Myocyte (in vitro differentiated cells): ENCODE measurements around the gene RHBDD2. TPM values are rescaled to one million over a fixed set of nuclear protein-coding genes. Genes with fewer than 3 reads are reported as not detected.
A peak's percentile ranks its signal among the peaks of the same experiment; 100 is the strongest.
"Not testable (repeated sequence)": the region's sequence is repeated elsewhere in the genome, so short reads cannot be mapped to it uniquely, and the experiment has no call there.

ENCODE experiments used
- DNase-seq: peaks from one replicate; pipeline ENCODE4 v3.0.0-alpha.2; 2012; ENCODE audit warnings: low read depth
- total RNA-seq: library from RNA; depleted of rRNA; stranded (reverse); fragments of >200 nt; gene quantifications from 2 replicates; pipeline ENCODE4 v1.2.3, GENCODE V29; 2014

Gene RHBDD2
- total RNA-seq, 1 donor from 2014 or later = 83.4 TPM

DNA sequence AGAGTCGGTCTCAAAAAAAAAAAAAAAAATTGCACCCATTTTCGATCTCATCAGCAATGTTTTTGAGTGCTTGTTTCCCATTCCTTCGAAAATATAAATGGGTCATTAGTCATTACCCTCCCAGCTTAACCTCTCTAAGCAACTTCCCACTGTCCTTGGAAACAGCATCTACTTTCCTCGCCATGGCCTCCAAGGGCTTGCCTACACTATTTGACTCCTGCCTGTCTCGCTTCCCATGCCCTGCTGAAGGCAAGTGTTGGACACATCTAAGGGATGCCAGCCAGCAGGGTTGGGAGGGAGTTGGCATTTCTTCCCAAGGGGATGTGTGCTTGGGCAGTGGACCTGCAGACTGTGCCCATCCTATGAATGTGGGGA, 12.7 kb upstream of the RHBDD2 start:
- no peak for DNase-seq

DNA sequence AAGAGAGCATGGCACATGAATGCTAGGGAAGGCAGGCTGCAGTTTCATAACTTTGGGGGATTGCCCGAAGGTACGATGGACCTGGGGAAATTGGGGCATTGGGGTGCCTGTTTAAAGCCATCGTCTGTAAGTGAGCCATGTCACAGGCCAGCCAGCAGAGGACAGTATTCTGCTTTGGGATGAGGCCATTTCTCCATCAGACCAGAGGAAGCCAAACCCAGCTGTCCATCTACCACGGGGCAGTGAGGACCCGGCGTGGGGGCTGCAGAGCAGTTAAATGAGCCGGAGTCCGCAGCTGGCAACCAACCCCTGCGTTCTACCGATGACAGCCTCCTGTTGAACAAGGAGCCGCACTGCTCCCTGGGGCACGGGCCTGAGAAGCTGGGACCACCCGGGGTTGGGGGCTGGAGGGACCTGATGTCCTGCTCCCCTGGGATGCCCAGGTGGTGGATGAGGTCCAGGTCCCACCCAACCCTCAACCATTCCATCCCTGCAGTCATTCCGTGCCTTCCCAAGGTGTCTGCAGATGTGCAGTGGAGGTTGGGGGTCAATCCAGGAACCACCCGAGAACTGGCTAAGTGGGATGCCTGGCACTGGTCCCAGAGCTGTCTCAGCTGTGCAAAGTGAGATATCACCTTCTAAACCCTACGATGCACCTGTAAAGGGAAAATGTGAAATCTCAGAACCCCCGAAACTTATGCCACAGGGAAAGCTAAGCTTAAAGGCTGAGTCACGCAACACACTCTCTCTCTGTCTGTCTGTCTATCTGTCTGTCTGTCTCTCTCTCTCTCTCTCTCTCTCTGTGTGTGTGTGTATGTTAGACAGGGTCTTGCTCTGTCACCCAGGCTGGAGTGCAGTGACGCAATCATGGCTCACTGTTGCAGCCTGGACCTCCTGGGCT, 12.1 kb upstream of the RHBDD2 start:
- DNase-seq = peak; percentile 84

DNA sequence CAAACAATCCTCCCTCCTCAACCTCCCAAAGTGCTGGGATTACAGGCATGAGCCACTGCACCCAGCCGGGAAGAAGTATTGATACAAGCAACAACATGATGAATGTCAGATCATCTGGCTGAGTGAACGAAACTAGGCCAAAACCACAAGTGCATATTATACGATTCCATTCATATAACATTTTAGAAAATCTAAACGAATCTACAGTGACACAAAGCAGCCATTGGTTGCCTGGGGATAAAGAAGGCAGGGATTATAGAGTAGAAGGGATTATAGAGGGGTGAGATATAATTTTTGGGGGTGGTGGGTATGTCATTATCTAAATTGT, 11.5 kb upstream of the RHBDD2 start:
- DNase-seq = no peak

DNA sequence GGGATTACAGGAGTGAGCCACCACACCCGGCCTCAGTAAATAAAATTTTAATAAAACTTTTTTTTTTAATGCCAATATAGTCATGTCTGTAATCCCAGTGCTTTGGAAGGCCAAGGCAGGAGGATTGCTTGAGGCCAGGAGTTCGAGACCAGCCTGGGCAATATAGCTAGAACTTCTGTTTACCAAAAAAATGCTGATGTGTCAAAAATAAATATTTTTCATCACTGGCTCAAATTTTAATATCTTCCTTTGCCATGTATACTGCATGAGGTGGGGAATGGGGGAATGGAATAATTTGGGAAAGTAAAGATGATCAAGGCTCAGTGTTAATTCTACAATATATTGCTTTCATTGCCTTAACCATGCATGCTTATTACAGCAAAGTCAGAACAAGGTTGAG, 10.7 kb upstream of the RHBDD2 start:
- DNase-seq = no peak

DNA sequence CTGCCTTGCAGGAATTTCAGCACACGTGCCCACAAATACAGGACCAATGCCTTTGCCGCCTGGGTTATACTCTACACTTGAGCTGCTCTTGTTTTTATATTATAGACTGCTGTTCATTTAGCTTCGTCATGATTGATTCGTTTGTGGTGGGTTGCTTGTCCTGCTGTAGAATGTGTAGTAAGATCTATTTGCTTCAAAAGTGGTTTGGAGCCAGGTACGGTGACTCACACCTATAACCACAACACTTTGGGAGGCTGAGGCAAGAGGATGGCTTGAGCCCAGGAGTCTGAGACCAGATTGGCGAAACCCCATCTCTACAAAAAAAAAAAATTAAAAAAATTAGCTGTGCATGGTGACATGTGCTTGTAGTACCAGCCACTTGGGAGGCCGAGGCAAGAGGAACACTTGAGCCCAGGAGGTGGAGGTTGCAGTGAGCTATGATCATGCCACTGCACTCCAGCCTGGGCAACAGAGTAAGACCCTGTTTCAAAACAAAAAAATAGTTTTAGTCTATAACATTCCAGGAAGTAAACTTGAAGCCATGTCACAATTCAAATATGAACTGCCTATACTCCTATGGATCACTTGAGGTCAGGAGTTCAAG, 9.0 kb upstream of the RHBDD2 start:
- no peak for DNase-seq

DNA sequence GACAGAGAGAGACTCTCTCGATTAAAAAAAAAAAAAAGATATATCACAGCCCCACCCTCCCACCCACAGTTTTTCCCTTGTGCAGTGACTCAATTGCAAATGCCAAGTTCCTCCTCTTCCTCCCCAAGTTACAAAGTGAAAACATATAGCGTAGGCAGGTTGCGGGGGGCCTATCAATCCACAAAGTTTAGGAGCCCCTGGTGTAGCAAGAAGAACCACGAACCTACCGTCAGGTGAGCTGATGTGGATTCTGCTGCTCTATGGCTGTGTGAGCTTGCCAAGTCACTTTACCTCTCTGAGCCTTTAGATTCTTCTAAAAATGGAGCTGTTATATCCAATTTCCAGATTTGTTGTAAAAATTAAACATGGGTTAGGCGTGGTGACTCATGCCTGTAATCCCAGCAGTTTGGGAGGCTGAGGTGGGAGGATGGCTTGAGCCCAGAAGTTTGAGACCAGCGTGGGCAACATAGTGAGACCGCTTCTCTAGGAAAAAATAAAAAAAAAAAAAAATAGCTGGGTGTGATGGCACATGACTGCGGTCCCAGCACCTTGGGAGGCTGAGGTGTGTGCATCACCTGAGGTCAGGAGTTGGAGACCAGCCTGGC, 8.2 kb upstream of the RHBDD2 start:
- no peak for DNase-seq

DNA sequence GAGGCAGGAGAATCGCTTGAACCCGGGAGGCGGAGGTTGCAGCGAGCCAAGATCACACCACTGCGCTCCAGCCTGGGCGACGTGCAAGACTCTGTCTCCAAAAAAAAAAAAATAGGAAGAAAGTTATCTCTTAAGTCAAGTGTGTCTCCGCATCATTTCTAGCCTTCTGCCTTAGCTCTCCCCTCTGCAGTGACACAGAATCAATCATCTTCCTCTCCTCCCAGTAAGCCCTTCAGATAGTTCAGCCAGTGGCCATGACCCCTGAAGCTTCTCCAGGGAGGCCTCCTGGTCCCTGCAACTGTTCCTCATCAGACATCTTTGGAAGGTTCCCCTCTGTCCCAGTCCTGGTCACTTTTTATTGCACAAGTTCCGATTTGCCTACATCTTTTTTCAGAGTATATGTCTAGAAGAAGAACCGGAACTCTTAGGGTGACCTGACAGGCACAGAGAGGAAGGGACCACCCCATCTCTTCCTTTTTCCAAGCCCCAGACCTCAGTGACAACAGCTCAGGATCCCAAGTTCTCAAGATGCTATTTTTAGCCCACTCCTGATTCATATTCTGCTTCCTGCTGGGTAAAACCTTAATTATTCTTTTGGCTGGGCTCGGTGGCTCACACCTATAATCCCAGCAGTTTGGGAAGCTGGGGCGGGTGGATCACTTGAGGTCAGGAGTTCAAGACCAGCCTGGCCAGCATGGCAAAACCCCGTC, 6.6 kb upstream of the RHBDD2 start:
- peak; percentile 51 for DNase-seq

DNA sequence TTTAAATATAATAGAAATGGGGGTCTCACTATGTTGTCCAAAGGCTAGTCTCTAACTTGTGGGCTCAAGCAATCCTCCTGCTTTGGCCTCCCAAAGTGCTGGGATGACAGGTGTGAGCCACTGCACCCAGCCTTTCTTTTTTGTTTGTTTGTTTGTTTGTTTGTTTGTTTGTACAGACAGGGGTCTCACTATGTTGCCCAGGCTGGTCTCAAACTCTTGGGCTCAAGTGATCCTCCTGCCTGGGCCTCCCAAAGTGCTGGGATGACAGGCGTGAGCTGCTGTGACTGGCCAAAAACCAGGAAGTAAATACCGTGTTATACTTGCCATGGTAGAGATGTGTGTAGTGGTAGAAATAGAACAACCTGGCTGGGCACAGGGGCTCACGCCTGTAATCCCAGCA, 4.7 kb upstream of the RHBDD2 start:
- DNase-seq = not testable (repeated sequence)

DNA sequence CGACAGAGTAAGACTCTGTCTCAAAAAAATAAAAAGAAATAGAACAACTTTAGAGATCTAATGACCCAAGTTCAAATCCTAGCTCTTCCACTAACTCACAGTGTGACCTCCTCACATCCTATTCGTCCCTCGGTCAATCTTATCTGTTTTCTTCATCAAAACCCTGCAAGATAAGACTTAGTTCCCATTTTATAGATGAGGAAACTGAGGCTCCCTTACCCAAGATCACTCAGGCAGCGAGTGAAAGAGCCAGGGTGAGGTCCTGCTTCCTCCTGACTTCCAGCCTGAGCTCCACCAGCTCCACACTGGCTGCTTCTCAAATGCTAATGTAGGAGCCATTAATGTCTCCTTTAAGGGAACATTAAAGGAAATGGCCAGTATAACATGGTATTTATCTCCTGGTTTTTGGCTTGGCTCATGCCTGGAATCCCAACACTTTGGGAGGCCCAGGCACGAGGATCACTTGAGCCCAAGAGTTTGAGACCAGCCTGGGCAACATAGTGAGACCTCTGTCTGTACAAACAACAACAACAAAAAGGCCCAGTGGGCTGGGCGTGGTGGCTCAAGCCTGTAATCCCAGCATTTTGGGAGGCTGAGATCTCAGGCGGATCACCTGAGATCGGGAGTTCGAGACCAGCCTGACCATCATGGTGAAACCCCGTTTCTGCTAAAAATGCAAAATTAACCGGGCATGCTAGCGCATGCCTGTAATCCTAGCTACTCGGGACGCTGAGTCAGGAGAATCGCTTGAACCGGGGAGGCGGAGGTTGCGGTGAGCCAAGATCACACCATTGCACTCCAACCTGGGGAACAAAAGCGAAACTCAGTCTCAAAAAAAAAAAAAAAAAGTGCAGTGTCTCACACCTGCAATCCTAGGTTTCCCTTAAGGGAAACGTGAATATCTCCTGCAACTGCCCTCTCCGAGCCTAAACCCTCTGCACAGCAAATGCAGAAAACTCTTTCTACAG, 3.4 kb upstream of the RHBDD2 start:
- DNase-seq = no peak

DNA sequence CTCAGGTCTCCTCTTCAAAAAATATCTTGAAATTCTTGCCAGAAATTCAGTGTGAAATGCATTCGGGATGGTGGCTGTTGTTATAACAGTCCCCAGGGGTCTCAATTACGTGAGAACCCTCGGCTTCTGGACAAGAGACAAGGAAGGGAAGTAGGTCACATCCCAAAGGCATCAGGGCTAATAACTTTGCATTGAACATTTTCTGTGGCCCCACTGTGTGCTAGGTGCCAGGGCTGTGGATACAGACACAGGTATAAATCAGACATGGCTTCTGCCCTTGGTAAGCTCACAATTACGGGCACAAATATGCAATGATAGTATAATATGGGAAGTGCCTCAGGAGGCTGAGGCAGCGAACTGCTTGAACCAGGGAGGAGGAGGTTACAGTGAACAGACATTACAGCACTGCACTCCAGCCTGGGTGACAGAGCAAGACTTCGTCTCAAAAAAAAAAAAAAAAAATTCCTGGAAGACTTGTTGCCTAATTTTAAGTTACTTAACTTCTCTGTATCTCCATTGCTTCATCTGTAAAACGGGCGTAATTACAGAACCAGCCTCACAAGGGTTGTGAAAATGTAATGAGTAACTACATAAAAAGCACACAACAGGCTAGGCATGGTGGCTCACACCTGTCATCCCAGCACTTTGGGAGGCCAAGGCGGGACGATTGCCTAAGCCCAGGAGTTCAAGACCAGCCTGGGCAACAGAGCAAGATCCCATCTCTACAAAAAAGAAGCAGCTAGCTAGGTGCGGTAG, 2.5 kb upstream of the RHBDD2 start:
- DNase-seq = no peak

DNA sequence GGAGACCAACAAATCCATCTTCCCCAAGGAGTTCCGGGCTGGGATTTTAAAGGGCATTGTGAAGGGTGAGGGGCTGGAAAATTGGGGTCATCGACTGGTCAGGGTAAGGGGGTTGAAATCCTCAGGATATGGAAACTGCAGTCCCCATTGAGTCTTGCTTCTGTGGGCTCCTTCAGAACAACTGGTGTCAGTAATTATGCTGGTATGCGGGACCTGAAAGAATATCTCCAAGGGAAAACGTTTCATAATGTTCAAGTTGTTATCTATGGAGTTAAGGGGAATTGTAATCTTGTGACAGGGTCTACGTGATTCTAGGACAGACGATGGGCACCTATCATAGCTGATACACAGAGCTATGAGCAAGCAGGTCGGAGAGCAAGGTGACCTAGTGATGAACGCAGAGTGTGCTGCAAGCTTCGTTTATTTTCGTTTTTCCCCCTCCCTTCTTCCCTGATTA, 494 bp upstream of the RHBDD2 start:
- no peak for DNase-seq

DNA sequence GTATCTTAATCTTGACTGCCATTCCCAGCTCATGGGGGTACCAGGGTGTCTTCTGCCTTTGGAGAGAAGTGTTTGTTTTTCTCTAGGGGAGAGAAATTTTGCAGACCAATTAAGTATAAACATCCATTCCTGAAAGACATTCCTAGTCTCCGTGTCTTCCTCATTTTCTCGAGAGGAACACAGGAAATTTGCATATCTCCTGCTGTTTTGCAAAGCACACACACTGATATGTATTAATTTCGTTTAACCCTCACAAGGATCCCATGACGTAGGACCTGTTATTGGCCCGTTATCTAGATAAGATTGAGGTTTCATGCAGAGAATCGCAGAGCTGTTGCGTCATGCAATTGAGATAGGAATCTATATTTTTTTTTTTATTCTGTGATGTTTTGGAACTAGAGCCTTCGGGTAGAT, 944 bp downstream of the RHBDD2 start:
- DNase-seq = no peak

DNA sequence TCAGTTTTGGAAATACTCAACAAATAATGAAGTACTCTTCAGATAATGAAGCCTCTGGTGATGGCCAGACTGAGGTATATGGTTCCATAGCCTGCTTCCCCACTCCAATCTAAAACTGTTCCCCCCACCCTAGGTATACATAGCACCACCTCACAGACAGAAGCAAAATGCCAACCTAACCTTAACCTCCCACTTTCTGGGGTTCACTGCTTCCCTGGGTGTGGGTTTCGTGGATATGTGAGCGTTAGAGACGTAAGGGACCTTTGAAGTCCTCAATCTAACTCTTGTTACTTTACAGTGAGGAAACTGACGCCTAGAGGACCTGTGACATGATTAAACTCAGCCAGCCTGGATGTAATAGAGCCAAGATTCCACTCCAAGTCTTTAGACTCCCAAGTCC, 1.4 kb downstream of the RHBDD2 start:
- DNase-seq = no peak

DNA sequence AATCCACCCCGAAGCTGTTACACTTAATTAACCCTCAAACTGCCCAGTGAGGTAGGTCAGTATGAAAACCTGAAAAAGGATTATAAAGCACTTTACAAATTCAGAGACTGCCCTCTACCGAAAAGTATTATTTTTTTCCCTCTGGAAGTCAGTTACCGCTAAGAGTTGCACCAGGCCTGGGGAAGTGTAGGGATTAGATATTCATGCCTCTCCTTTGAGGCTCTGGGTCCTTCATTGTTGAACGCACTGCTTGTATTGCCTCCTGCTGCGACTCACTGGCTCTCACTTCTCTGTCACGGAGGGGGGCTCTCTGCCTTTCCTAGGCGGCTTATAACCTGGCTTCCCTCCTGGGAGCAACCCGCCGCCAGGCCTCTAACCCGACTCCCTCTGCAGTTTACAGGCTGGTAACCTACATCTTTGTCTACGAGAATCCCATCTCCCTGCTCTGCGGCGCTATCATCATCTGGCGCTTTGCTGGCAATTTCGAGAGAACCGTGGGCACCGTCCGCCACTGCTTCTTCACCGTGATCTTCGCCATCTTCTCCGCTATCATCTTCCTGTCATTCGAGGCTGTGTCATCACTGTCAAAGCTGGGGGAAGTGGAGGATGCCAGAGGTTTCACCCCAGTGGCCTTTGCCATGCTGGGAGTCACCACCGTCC, 2.7 kb downstream of the RHBDD2 start:
- no peak for DNase-seq

DNA sequence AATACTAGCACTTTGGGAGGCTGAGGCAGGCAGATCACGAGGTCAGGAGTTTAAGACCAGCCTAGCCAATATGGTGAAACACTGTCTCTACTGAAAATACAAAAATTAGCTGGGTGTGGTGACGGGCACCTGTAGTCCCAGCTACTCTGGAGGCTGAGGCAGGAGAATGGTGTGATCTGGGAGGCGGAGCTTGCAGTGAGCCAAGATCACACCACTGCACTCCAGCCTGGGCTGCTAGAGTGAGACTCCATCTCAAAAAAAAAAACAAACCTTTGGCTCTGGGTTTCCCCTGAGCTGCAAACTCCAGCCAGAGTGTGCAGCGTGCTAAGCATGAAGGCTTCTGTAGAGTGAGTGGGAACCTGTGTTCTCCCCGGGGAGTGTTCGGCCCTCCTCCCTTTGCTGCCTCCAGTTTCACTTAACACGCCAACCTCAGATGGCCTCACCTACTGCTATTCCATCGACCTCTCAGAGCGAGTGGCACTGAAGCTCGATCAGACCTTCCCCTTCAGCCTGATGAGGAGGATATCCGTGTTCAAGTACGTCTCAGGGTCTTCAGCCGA, 4.5 kb downstream of the RHBDD2 start:
- not testable (repeated sequence) for DNase-seq

DNA sequence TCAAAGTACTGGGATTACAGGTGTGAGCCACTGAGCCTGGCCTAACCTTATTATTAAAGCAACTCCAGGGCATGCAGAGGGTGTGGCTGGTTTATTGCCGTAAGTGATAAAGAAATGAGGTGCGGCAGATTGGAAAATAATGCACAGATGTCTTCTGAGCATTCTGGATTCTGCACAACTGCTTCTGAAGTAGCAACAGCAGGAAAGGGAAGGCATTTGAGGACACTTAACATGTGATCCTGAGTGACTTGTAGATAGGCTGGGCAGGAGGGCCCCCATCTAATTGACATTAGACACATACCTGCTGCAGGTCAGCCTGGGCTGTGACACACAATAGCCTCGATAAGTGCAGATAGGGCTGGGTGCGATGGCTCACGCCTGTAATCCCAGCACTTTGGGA, 5.6 kb downstream of the RHBDD2 start:
- DNase-seq = no peak

DNA sequence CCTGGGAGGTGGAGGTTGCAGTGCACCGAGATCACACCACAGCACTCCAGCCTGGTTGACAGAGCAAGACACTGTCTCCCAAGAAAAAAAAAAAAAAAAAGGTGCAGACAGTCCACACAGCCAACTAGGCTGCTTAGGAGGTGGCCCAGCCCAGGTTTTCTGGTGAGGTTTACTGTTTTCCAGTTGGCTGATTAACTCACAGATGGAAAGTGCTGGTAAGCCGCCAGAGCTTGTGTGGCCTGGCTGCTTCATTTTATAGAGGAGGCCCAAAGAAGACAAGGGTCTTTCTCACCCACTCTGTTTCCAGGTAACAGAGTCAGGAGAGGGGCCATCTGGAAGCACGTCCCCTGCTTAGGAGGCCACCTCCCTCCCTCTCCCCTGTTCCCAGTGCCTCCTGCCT, 6.2 kb downstream of the RHBDD2 start:
- no peak for DNase-seq

DNA sequence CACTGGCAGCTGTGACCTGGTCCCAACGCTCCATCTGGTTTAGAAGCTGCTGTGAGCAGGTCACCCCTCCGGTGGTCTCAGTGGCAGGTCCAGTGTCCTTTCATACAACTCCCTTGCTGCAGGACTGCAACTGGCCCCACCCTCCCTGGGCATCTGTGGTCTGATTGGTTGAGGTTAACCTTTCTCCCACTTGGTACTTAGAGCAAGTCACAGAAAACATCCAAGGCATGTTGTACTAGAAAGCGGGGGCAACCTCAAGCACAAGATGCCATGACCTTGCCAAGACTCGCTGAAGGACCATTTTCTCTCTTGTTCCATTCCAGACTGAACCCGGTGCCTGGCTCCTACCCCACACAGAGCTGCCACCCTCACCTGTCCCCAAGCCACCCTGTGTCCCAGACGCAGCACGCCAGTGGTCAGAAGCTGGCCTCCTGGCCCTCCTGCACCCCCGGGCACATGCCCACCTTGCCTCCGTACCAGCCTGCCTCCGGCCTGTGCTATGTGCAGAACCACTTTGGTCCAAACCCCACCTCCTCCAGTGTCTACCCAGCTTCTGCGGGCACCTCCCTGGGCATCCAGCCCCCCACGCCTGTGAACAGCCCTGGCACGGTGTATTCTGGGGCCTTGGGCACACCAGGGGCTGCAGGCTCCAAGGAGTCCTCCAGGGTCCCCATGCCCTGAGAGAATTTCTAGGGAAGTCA, 9.0 kb downstream of the RHBDD2 start:
- peak; percentile 58 for DNase-seq
